ENCODE results near the gene MPZL1.

- TF ChIP-seq POLR2AphosphoS5 (IDR thresholded peaks at IDR 0.05; ENCODE audit: borderline replicate concordance, low read depth, low read length) (no peak), FOXP2 (optimal IDR thresholded peaks at IDR 0.05; ENCODE audit: control extremely low read depth, extremely low read length, insufficient read depth) (no peak)
Measured at GRCh38 chr1:167746013-167746672, 24.4 kb downstream of the MPZL1 start.
